MCF 10A (cell line): ENCODE results near the gene RAP1GAP2. TPM values are rescaled to one million over a fixed set of nuclear protein-coding genes. Genes with fewer than 3 reads are reported as not detected.
A peak's percentile ranks its signal among the peaks of the same experiment; 100 is the strongest.

Source experiments
- BruUV-seq: library from RNA; stranded (reverse); fragments of 400-500 nt; replicated peaks from 2 replicates; lab custom pipeline; 2021; lab: Mats Ljungman, UMichigan
- CTCF ChIA-PET: fragments of 300-600 bp; sonication (Branson Sonifier 250); formaldehyde crosslinking; extraction: SDS; loops from one replicate; lab custom pipeline; 2021; ENCODE audit warnings: antibody characterized with exemption, inconsistent platforms; lab: Yijun Ruan, JAX
- POLR2A ChIA-PET: fragments of 300-600, 350-650 bp; sonication (Branson Sonifier 250); formaldehyde crosslinking; extraction: SDS; loops from one replicate; lab custom pipeline; 2020; ENCODE audit warnings: antibody characterized with exemption, inconsistent platforms; lab: Yijun Ruan, JAX
- DNase-seq: peaks from one replicate; pipeline ENCODE4 v3.0.0-alpha.2; 2018; ENCODE audit not compliant: unreplicated experiment
- H3K27ac Mint-ChIP-seq: one replicate; pipeline ENCODE4 v1.8.0; 2022; ENCODE audit warnings: mild to moderate bottlenecking, low read depth, mixed read lengths; ENCODE audit not compliant: unreplicated experiment
- H3K27me3 Mint-ChIP-seq: one replicate; pipeline ENCODE4 v1.8.0; 2022; ENCODE audit warnings: mixed read lengths; ENCODE audit not compliant: insufficient read depth, unreplicated experiment
- H3K36me3 Mint-ChIP-seq: one replicate; pipeline ENCODE4 v1.8.0; 2022; ENCODE audit warnings: mild to moderate bottlenecking, moderate library complexity, mixed read lengths; ENCODE audit not compliant: insufficient read depth, unreplicated experiment
- H3K4me1 Mint-ChIP-seq: one replicate; pipeline ENCODE4 v1.8.0; 2022; ENCODE audit warnings: mixed read lengths; ENCODE audit not compliant: insufficient read depth, unreplicated experiment
- H3K4me3 Mint-ChIP-seq: one replicate; pipeline ENCODE4 v1.8.0; 2022; ENCODE audit warnings: mild to moderate bottlenecking, moderate library complexity, mixed read lengths; ENCODE audit not compliant: unreplicated experiment
- H3K9me3 Mint-ChIP-seq: one replicate; pipeline ENCODE4 v1.8.0; 2022; ENCODE audit warnings: mixed read lengths; ENCODE audit not compliant: unreplicated experiment
- intact Hi-C: fragments of 100-400 bp; cut with micrococcal nuclease; formaldehyde crosslinking; loops from 2 replicates; pipeline ENCODE4 v1.14.1; 2022
- total RNA-seq: library from RNA; stranded (reverse); gene quantifications from 2 replicates; pipeline ENCODE4 v1.2.3, GENCODE V29; 2022
- TF ChIP-seq, protein P1 (sequence below): fragments of 200-600 bp; IDR thresholded peaks from one replicate; pipeline ENCODE4 v1.8.0; 2022; ENCODE audit warnings: antibody characterized with exemption, mild to moderate bottlenecking; ENCODE audit not compliant: unreplicated experiment

Gene RAP1GAP2
- total RNA-seq, 1 experiment from 2014 or later: 40.2 TPM

DNA sequence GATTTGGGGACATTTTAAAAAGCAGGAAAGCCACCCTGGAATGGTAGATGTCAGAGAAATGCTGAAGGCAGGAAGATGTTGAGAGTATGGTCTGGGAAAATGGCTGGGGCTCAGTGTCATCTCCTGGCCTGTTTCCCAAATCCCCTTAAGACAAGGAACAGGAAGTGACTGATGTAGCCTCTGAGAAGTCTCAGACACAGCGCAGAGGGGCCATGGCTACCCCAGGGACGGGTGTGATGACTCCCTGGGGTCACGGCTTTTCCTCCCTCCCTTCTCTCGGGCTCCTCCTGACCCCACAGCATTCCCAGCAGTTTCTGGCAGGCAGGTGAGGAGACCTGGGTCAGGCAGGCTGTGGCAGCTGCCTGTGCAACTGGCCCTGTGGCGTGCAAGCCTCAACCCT, 45.4 kb downstream of the RAP1GAP2 start:
- intact Hi-C loops: no loop called here
- no peak overlapping the region for H3K27ac Mint-ChIP-seq
- no peaks in the 10 kb centered on the region for H3K36me3 Mint-ChIP-seq
- no peaks in the 10 kb centered on the region for H3K9me3 Mint-ChIP-seq
- no peaks in the 10 kb centered on the region for H3K4me1 Mint-ChIP-seq
- ChIA-PET POLR2A (no interaction called here), CTCF (interaction anchor here (1.9 kb wide), 1 partner anchor 169 kb away, joined by 4 read pairs; no protein-coding TSS in a partner anchor)
- no peak for DNase-seq
- no peak overlapping the region for H3K4me3 Mint-ChIP-seq
- TF ChIP-seq, protein P1, sequence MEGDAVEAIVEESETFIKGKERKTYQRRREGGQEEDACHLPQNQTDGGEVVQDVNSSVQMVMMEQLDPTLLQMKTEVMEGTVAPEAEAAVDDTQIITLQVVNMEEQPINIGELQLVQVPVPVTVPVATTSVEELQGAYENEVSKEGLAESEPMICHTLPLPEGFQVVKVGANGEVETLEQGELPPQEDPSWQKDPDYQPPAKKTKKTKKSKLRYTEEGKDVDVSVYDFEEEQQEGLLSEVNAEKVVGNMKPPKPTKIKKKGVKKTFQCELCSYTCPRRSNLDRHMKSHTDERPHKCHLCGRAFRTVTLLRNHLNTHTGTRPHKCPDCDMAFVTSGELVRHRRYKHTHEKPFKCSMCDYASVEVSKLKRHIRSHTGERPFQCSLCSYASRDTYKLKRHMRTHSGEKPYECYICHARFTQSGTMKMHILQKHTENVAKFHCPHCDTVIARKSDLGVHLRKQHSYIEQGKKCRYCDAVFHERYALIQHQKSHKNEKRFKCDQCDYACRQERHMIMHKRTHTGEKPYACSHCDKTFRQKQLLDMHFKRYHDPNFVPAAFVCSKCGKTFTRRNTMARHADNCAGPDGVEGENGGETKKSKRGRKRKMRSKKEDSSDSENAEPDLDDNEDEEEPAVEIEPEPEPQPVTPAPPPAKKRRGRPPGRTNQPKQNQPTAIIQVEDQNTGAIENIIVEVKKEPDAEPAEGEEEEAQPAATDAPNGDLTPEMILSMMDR: no peak
- no TSS peak for BruUV-seq
- H3K27me3 Mint-ChIP-seq: no peaks in the 10 kb centered on the region

GRCh38 chr17:2842464-2842863, 46.2 kb downstream of the RAP1GAP2 start:
- Mint-ChIP-seq H3K4me1 (no peaks in the 10 kb centered on the region), H3K27ac (no peak overlapping the region), H3K36me3 (no peaks in the 10 kb centered on the region), H3K27me3 (no peaks in the 10 kb centered on the region), H3K9me3 (no peaks in the 10 kb centered on the region), H3K4me3 (no peak overlapping the region)
- intact Hi-C loops: no loop called here
- TF ChIP-seq, protein P1: no peak
- BruUV-seq: no TSS peak
- no peak for DNase-seq
- CTCF ChIA-PET: interaction anchor here (1.9 kb wide), 1 partner anchor 169 kb away, joined by 4 read pairs; no protein-coding TSS in a partner anchor
- POLR2A ChIA-PET: no interaction called here

- H3K27me3 Mint-ChIP-seq: no peaks in the 10 kb centered on the region
- H3K4me1 Mint-ChIP-seq: peaks cover 6% of the 10 kb centered on the region
These were observed 48.2 kb downstream of the RAP1GAP2 start for GRCh38 chr17:2844416-2844815.

More at GRCh38 chr17:2844416-2844815, 48.2 kb downstream of the RAP1GAP2 start:
- POLR2A ChIA-PET: interaction anchor here (0.6 to 1.2 kb wide), 2 partner anchors 48 to 70 kb away, joined by 3 to 4 read pairs; no protein-coding TSS in a partner anchor
- BruUV-seq: no TSS peak
- Mint-ChIP-seq H3K4me3 (no peak overlapping the region), H3K9me3 (no peaks in the 10 kb centered on the region), H3K27ac (no peak overlapping the region), H3K36me3 (no peaks in the 10 kb centered on the region)
- CTCF ChIA-PET: interaction anchor here (0.6 to 9.5 kb wide), 4 partner anchors 10 to 800 kb away, joined by 3 to 118 read pairs (median 52); no protein-coding TSS in a partner anchor
- DNase-seq: peak; percentile 9
- intact Hi-C loops: no loop called here
- TF ChIP-seq, protein P1: no peak
